Left ventricle myocardium inferior (tissue), 1 donor: ENCODE measurements around the gene SAMD10. TPM values are rescaled to one million over a fixed set of nuclear protein-coding genes. Genes with fewer than 3 reads are reported as not detected.

Source experiments
- DNase-seq: peaks from one replicate; pipeline ENCODE4 v3.0.0-alpha.2; 2020
- H3K27ac ChIP-seq: fragments of 200-600 bp; replicated peaks from 2 replicates; pipeline ENCODE4 v1.8.0; 2021
- H3K27me3 ChIP-seq: fragments of 200-600 bp; 2 replicates; pipeline ENCODE4 v1.8.0; 2021; ENCODE audit warnings: low read depth
- H3K36me3 ChIP-seq: fragments of 200-600 bp; 2 replicates; pipeline ENCODE4 v1.8.0; 2021
- H3K4me1 ChIP-seq: fragments of 200-600 bp; 2 replicates; pipeline ENCODE4 v1.8.0; 2021
- H3K4me3 ChIP-seq: fragments of 200-600 bp; 2 replicates; pipeline ENCODE4 v1.8.0; 2021; ENCODE audit warnings: mild to moderate bottlenecking, moderate library complexity
- H3K9me3 ChIP-seq: fragments of 200-600 bp; replicated peaks from 2 replicates; pipeline ENCODE4 v1.8.0; 2021
- CTCF ChIP-seq: fragments of 200-600 bp; IDR thresholded peaks from 2 replicates; pipeline ENCODE4 v1.8.0; 2021; ENCODE audit warnings: antibody characterized with exemption, mild to moderate bottlenecking, borderline replicate concordance
- intact Hi-C: fragments of 100-400 bp; cut with micrococcal nuclease; formaldehyde crosslinking; loops from one replicate; pipeline ENCODE4 v1.11.0; 2022
- total RNA-seq: library from RNA; stranded (reverse); fragmentation: NEBNext Ultra II Directional; extraction: Animal tissue kit (Norgen Biotek cat#: 25700); gene quantifications from one replicate; pipeline ENCODE4 v1.2.1, GENCODE V29; 2021
- donor health status: DM: no; HTN: yes; CAD: no; lungs with severe emphysema.

The SAMD10 gene
- total RNA-seq, 1 donor from 2014 or later, result 5.6 TPM

GRCh38 chr20:63952210-63952535 lies 27.3 kb downstream of the SAMD10 start:
- intact Hi-C loops, result no loop called here
- Histone ChIP-seq H3K27me3 (no peaks in the 10 kb centered on the region), H3K27ac (peak overlapping the region; percentile 98), H3K4me1 (peaks cover 97% of the 10 kb centered on the region), H3K36me3 (peaks cover 4% of the 10 kb centered on the region), H3K4me3 (peak overlapping the region; percentile 71), H3K9me3 (no peaks in the 10 kb centered on the region)
- DNase-seq, result no peak
- TF ChIP-seq CTCF, result no peak

- intact Hi-C loops, result no loop called here
Measured at GRCh38 chr20:63951398-63952209, 27.8 kb downstream of the SAMD10 start.

GRCh38 chr20:63950701-63951397 lies 28.6 kb downstream of the SAMD10 start:
- intact Hi-C loops, result no loop called here
- Histone ChIP-seq H3K27ac (peak overlapping the region; percentile 98), H3K4me3 (peak overlapping the region; percentile 71), H3K27me3 (no peaks in the 10 kb centered on the region), H3K4me1 (peaks cover 100% of the 10 kb centered on the region), H3K9me3 (no peaks in the 10 kb centered on the region), H3K36me3 (peaks cover 11% of the 10 kb centered on the region)
- peak; percentile 51 for DNase-seq
- no peak for TF ChIP-seq CTCF

More at GRCh38 chr20:63951398-63952209, 27.8 kb downstream of the SAMD10 start:
- H3K4me1 ChIP-seq, result peaks cover 97% of the 10 kb centered on the region
- peak overlapping the region; percentile 98 for H3K27ac ChIP-seq
- no peak for TF ChIP-seq CTCF
- peak; percentile 55 for DNase-seq
- peak overlapping the region; percentile 71 for H3K4me3 ChIP-seq
- H3K9me3 ChIP-seq, result no peaks in the 10 kb centered on the region
- H3K27me3 ChIP-seq, result no peaks in the 10 kb centered on the region
- H3K36me3 ChIP-seq, result peaks cover 4% of the 10 kb centered on the region

GRCh38 chr20:63947638-63948456 lies 31.6 kb downstream of the SAMD10 start:
- no peak for DNase-seq
- intact Hi-C loops, result no loop called here
- H3K4me3 ChIP-seq, result peak overlapping the region; percentile 71

More at GRCh38 chr20:63947638-63948456, 31.6 kb downstream of the SAMD10 start:
- Histone ChIP-seq H3K27ac (peak overlapping the region; percentile 98), H3K9me3 (no peaks in the 10 kb centered on the region), H3K36me3 (peaks cover 41% of the 10 kb centered on the region), H3K4me1 (peaks cover 100% of the 10 kb centered on the region), H3K27me3 (no peaks in the 10 kb centered on the region)
- no peak for TF ChIP-seq CTCF
